ENCODE measurements around the gene FGB.

- no peak for TF ChIP-seq CTCF (conservative IDR thresholded peaks at IDR 0.05; ENCODE audit: low read depth, low read length)
- TF ChIP-seq EZH2 (IDR thresholded peaks at IDR 0.05; ENCODE audit: borderline replicate concordance, low read depth, low read length, poor library complexity, severe bottlenecking): no peak
These were observed 44.2 kb downstream of the FGB start for GRCh38 chr4:154606728-154607723.
